TTC549 (cell line): Measurements from ENCODE around the gene NRG3.

Experiments used
- FAIRE-seq: peaks from 2 replicates; lab custom pipeline; 2012; peaks lifted over from hg19 to GRCh38; lab: Jason Lieb, UNC

Gene NRG3

DNA sequence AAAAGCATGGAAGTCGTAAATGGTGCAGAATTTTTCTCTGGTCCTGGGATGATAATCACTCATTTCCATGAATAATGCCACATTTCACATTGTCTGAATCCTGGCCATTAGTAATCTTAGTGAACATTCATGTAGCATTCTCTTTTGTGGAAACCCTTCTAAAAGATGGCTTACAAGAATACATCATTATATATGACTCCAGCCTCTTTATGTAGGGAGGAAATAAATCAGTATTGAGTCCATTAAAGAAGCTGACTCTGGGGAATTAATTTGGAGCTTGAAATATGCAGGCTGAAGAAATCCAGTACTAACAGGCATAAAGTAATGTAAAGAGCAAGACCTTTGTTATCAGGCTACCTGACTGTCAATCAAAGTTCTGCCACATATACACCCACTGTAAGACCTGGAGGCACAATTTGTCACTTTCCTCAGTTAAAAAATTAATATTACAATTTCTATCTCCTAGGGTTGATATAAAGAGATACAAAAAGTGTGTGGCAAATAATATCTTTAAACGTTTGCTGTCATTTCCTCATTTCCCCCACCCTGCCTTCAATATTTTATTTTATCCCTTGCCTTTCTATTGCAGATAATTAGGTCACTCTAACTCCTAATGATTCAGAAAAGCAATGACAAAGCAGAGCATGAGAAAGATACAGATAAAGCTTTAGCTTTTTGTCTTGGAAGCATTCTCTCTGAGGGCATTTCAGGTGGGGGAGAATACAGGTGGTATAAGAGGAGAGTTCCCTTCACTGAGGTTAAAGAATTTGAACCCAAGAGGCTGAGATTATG lies 1142.3 kb downstream of the NRG3 start:
- no peak for FAIRE-seq

DNA sequence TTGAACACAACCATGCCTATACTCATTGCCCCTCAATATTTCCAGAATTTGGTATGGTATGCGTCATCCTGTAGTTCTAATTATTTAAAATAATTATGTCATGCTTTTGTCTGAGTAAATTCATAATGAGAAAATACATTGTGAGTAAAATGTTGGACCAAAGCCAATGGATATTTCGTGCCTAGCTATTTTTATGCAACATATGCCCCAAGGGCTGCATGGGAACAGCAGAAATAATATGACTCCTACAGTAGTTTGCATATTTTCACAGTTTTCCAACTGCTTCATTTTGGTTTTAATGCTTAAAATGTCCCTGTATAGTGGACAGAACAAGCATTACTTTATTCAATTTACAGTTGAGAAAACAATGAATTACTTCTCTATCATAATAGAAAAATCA lies 1148.7 kb downstream of the NRG3 start:
- FAIRE-seq = no peak
